Frontal cortex (tissue), 4 donors: Measurements from ENCODE around the gene CD83. TPM values are rescaled to one million over a fixed set of nuclear protein-coding genes. Genes with fewer than 3 reads are reported as not detected.

ENCODE experiments used
- DNase-seq, 2 donors: peaks; one replicate each; pipeline ENCODE4 v3.0.0; 2012; ENCODE audit warnings: low spot score in 2 of 2
- FAIRE-seq: peaks from 2 replicates; lab custom pipeline; 2012; peaks lifted over from hg19 to GRCh38; lab: Jason Lieb, UNC
- total RNA-seq: library from RNA; depleted of rRNA; stranded (reverse); fragments of >200 nt; gene quantifications from one replicate; pipeline ENCODE4 v1.2.3, GENCODE V29; 2014
- donor health status: control.
- donor health status: control.
- donor health status: control.

CD83 gene
- total RNA-seq, 1 donor from 2014 or later, result 23.6 TPM

GRCh38 chr6:14089224-14089623 lies 28.3 kb upstream of the CD83 start:
- DNase-seq (no peak), FAIRE-seq (no peak)

DNA sequence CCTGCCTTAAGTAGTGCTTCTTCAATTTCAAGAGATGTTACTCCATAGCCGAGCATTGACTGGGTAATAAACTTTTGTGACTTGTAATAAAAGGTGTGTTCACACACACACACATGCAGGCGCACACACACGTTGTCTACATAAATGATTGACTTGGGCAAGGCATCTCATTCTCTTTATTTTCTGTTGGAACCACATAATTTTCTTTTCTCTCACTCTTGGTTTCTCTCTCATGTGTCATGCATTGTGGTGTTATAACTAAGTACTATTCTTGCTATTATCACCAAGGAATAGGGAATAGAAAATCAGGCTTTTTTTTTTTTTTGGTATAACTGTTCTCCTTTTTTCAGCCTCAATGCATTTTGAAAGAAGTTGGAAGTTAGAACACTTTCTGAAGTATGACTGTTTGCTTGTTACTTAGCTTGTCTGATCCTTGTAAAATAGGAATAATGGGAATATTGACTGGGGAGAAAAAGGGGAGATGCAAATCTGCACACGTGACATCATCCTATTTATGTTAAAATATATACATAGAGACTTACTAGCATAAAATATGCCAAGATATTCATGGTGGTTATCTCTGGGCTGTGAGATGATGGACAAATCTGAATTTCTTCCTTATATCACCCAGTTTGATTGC lies 26.1 kb upstream of the CD83 start:
- no peak for FAIRE-seq
- no peak for DNase-seq

DNA sequence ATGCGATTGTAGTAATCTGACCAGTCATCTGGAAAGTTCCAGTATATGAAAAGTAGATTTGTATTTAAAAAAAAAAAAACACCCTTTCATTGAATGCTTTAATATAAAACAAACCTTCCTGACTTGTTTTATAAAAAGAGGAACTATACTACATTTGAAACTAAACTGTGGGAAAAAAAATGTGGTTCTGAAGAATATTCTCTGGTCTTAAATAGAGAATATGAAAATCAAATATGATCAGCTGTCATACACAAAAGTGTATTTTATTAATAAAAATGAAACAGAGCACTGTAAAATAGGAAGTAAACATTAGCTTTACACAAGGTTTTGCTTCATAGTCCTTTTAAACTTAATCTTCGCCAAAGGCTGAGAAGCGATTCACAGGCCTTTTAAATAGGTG lies 25.3 kb upstream of the CD83 start:
- FAIRE-seq (no peak), DNase-seq (no peak)

- no peak for DNase-seq
- no peak for FAIRE-seq
These were observed 24.5 kb upstream of the CD83 start for GRCh38 chr6:14092838-14093789.

GRCh38 chr6:14094721-14095120 lies 22.9 kb upstream of the CD83 start:
- FAIRE-seq, result no peak
- DNase-seq, result no peak

- no peak for DNase-seq
- no peak for FAIRE-seq
These were observed 22.1 kb upstream of the CD83 start for GRCh38 chr6:14095437-14095836.

GRCh38 chr6:14100138-14100537 lies 17.4 kb upstream of the CD83 start:
- DNase-seq, result no peak
- no peak for FAIRE-seq

DNA sequence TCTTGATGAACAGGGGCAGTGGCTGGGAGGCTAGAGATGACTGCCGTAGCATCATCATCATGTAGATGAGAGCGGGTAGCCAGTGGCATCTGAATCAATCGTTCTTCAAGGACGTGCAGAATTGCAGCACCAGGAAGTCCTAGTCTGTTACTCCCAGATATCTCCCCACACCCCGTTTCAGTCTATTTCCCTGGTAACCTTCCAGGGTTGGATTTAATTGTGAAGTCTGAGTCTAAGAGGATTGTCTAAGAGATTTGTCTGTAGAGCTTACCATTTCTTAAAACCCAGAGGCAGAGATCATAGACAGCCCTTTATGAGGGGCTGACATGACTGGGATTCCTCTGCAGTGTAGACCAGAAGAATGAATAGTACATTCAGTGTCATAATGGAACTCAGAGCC lies 16.6 kb upstream of the CD83 start:
- FAIRE-seq (no peak), DNase-seq (no peak)

DNA sequence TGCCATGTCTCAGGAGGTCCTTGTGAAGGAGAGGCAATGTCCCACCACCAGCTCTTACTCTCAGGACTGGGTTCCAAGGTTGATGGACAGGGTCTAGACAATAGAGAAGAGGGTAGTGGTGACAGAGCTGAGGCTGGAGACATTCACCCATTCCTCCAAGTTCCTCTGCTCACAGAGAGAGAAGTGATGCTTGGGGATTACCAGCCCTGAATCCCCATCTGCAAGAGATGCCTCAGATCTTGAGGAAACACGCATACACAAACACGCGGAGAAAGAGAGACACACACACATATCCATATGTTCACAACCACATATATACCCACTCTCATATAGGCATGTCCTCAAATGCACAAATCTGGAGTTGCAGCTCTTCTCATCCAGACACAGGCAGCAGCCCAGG lies 15.2 kb upstream of the CD83 start:
- FAIRE-seq (no peak), DNase-seq (no peak)

- no peak for FAIRE-seq
- DNase-seq, result no peak
These were observed 12.0 kb upstream of the CD83 start for GRCh38 chr6:14105547-14105946.

GRCh38 chr6:14107000-14107399 lies 10.6 kb upstream of the CD83 start:
- DNase-seq, result no peak
- FAIRE-seq, result no peak

GRCh38 chr6:14107711-14108494 lies 9.7 kb upstream of the CD83 start:
- no peak for FAIRE-seq
- DNase-seq, result no peak

GRCh38 chr6:14108571-14109410 lies 8.8 kb upstream of the CD83 start:
- no peak for FAIRE-seq
- no peak for DNase-seq

DNA sequence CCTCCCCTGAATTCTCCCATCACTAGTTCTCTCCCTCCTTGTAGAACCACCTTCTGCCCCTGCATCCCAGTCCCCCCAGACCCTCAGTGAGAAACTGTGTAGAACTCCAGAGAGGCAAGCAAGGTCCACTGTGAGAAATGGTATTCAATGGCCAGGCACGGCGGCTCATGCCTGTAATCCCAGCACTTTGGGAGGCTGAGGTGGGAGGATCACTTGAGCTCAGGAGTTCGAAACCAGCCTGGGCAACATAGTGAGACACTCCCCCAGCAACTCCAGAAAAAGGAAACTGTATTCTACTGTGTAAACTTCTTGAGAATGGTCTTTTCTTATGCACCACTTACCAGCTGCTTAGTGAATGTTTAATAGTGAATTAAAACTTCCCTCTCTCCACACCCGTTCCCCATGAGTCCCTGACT lies 8.2 kb upstream of the CD83 start:
- DNase-seq (no peak), FAIRE-seq (no peak)

GRCh38 chr6:14110001-14110818 lies 7.4 kb upstream of the CD83 start:
- FAIRE-seq, result no peak
- DNase-seq, result no peak

DNA sequence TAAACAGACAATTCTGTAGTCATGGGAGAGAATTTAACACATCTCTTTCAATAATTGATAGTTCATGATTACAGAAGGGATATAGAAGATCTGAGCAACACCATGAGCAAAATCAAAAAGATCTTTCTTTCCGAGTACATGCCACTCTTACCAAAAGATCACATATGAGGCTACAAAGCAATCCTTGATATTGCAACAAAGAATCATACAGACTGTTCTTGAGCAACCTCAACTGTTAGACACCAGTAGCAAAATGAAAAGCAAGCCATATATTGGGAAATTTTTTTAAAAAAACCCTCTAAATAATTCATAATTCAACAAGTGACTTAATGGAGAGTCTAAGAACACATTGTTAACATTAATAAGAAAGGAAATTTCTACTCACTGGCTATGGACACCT lies 3.6 kb upstream of the CD83 start:
- no peak for FAIRE-seq
- DNase-seq, result no peak

DNA sequence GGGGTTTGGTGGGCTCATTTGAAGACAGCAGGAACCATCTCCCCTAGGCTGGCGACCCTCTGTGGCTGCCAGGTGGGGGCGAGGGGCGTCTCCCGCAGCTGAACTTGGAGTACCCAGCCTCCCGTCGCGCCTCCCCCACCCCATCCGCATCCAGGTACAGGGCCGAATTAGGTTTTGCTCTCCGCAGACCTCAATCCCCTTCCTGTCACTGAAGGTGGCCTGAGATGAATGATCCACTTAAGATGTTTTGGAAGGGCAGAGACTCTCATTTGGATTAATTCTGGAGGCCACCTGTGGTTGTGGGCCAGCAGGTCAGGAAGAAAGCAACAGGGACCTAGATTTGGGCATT lies 493 bp downstream of the CD83 start:
- DNase-seq (no peak), FAIRE-seq (no peak)

GRCh38 chr6:14118446-14118845 lies 874 bp downstream of the CD83 start:
- FAIRE-seq (no peak), DNase-seq (no peak)

DNA sequence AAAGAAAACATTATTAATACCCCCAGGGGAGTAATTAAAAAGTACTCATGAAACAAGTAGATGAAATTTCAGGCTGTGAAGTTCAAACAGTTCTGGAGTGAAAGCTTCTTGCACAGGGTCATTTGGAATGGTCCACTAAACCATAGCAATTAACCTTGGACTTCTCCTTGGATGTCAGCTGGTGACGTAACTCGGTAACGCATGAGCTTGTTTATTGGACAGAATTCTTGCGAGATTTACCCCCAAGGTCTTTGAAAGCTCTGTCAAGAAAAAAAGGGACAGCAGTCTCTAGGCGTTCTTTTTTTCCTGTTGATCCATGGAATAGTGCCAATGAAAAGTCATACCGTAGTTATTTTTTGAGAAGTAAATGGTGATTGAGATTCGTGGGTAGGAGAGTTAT lies 2.2 kb downstream of the CD83 start:
- DNase-seq, result no peak
- no peak for FAIRE-seq
